ENCODE measurements around the gene MXI1.

DNA sequence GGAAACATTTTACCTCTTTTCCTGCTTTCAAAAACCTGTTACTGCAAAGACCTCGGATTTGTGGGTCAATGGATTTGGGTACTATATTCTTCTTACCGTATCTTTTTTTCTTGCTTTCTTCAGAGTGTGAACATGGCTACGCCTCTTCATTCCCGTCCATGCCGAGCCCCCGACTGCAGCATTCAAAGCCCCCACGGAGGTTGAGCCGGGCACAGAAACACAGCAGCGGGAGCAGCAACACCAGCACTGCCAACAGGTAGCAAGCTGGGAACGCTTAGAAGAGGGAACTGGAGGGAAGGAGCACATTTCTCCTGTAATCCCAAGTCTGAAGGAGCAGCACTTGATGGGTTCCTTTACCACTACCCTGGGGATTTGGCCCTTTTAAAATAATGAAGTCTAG is 20.7 kb downstream of the MXI1 start:
- TF ChIP-seq ZFX (IDR thresholded peaks at IDR 0.05), result no peak
- TF ChIP-seq, protein P1, sequence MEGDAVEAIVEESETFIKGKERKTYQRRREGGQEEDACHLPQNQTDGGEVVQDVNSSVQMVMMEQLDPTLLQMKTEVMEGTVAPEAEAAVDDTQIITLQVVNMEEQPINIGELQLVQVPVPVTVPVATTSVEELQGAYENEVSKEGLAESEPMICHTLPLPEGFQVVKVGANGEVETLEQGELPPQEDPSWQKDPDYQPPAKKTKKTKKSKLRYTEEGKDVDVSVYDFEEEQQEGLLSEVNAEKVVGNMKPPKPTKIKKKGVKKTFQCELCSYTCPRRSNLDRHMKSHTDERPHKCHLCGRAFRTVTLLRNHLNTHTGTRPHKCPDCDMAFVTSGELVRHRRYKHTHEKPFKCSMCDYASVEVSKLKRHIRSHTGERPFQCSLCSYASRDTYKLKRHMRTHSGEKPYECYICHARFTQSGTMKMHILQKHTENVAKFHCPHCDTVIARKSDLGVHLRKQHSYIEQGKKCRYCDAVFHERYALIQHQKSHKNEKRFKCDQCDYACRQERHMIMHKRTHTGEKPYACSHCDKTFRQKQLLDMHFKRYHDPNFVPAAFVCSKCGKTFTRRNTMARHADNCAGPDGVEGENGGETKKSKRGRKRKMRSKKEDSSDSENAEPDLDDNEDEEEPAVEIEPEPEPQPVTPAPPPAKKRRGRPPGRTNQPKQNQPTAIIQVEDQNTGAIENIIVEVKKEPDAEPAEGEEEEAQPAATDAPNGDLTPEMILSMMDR (conservative IDR thresholded peaks at IDR 0.05), result no peak
